ENCODE data around the gene RTTN. TPM values are rescaled to one million over a fixed set of nuclear protein-coding genes. Genes with fewer than 3 reads are reported as not detected.

Gene RTTN
- total and polyA plus RNA-seq, 2 of the 4 experiments (the other 2 are of a cell fraction) = 5.8 to 19.9 TPM

DNA sequence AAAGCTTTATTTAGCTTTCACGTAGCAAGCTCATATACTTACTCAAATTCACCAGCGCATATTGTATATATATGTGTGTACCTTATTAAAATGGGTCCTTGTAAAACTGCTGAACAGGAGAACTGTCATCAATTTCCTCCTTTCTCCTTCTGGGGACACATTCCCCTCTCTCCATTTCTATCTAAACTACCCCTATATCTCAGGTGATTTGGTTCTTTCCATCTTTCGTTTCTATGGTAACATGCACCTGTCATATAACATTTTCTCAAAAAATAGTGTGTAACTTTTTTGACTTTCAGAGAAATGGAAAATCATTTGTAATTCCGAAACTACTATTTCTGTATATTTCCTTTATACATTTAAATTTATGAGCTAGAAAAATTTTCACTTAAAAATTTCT, 174.3 kb downstream of the RTTN start:
- TF ChIP-seq SMC3 (IDR thresholded peaks at IDR 0.05; ENCODE audit: low read depth, low read length) = no peak
- no peak for TF ChIP-seq RFX5 (IDR thresholded peaks at IDR 0.05; ENCODE audit: low read depth, low read length)
- TF ChIP-seq MAZ (IDR thresholded peaks at IDR 0.05; ENCODE audit: borderline replicate concordance, low read depth, low read length) = no peak
- TF ChIP-seq, protein P1, sequence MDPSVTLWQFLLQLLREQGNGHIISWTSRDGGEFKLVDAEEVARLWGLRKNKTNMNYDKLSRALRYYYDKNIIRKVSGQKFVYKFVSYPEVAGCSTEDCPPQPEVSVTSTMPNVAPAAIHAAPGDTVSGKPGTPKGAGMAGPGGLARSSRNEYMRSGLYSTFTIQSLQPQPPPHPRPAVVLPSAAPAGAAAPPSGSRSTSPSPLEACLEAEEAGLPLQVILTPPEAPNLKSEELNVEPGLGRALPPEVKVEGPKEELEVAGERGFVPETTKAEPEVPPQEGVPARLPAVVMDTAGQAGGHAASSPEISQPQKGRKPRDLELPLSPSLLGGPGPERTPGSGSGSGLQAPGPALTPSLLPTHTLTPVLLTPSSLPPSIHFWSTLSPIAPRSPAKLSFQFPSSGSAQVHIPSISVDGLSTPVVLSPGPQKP (IDR thresholded peaks at IDR 0.05; ENCODE audit: borderline replicate concordance, low read depth, low read length) = no peak
- TF ChIP-seq, protein P2, sequence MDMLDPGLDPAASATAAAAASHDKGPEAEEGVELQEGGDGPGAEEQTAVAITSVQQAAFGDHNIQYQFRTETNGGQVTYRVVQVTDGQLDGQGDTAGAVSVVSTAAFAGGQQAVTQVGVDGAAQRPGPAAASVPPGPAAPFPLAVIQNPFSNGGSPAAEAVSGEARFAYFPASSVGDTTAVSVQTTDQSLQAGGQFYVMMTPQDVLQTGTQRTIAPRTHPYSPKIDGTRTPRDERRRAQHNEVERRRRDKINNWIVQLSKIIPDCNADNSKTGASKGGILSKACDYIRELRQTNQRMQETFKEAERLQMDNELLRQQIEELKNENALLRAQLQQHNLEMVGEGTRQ (IDR thresholded peaks at IDR 0.05; ENCODE audit: low read depth, low read length) = no peak
- TF ChIP-seq, protein P3, sequence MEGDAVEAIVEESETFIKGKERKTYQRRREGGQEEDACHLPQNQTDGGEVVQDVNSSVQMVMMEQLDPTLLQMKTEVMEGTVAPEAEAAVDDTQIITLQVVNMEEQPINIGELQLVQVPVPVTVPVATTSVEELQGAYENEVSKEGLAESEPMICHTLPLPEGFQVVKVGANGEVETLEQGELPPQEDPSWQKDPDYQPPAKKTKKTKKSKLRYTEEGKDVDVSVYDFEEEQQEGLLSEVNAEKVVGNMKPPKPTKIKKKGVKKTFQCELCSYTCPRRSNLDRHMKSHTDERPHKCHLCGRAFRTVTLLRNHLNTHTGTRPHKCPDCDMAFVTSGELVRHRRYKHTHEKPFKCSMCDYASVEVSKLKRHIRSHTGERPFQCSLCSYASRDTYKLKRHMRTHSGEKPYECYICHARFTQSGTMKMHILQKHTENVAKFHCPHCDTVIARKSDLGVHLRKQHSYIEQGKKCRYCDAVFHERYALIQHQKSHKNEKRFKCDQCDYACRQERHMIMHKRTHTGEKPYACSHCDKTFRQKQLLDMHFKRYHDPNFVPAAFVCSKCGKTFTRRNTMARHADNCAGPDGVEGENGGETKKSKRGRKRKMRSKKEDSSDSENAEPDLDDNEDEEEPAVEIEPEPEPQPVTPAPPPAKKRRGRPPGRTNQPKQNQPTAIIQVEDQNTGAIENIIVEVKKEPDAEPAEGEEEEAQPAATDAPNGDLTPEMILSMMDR (conservative IDR thresholded peaks at IDR 0.05; ENCODE audit: low read depth, low read length) = no peak
- no peak for TF ChIP-seq RCOR1 (IDR thresholded peaks at IDR 0.05; ENCODE audit: insufficient replicate concordance, low read length)
- TF ChIP-seq RAD21 (IDR thresholded peaks at IDR 0.05; ENCODE audit: low read length) = no peak
- TF ChIP-seq FOS (IDR thresholded peaks at IDR 0.05; ENCODE audit: low read depth, low read length) = no peak
- no peak for TF ChIP-seq NFE2L2 (IDR thresholded peaks at IDR 0.05; ENCODE audit: low read depth, low read length)
- TF ChIP-seq MAFK (IDR thresholded peaks at IDR 0.05; ENCODE audit: low read depth, low read length) = no peak
- TF ChIP-seq POLR2A (IDR thresholded peaks at IDR 0.05; ENCODE audit: low read depth, low read length) = no peak
- no TSS peak for BruUV-seq (replicated peaks)
- intact Hi-C loops (cut with micrococcal nuclease) = no loop called here

More for the DNA sequence above, 174.3 kb downstream of the RTTN start:
- H3K56ac ChIP-seq (ENCODE audit: extremely low read depth, insufficient read depth, low read length) = no peak overlapping the region
- no peaks in the 10 kb centered on the region for H4K20me1 ChIP-seq (ENCODE audit: insufficient read depth, low read length)
- H3K27me3 ChIP-seq (ENCODE audit: control insufficient read depth, insufficient read depth, low read length) = no peaks in the 10 kb centered on the region
- no peak overlapping the region for H4K8ac ChIP-seq (ENCODE audit: low read depth in 2 of 2, low read length in 2 of 2)
- no peaks in the 10 kb centered on the region for H3K9me1 ChIP-seq (ENCODE audit: insufficient read depth, low read length)
- no peak overlapping the region for H2AFZ ChIP-seq (replicated peaks; ENCODE audit: low read length, poor library complexity)
- ATAC-seq (ENCODE audit: low read depth) = no peak
- H3K4me2 ChIP-seq (ENCODE audit: low read depth, low read length) = no peak overlapping the region
- H2BK20ac ChIP-seq (ENCODE audit: low read depth, low read length) = no peak overlapping the region
- H2BK5ac ChIP-seq (ENCODE audit: low read depth, low read length, poor library complexity, severe bottlenecking) = no peak overlapping the region
- no peak overlapping the region for H2AK9ac ChIP-seq (replicated peaks; ENCODE audit: low read depth, low read length, poor library complexity)
- no peak overlapping the region for H2BK15ac ChIP-seq (ENCODE audit: low read depth, low read length)
- no peak overlapping the region for H3K4me3 ChIP-seq (ENCODE audit: insufficient read depth, low read depth, low read length)
- no peak overlapping the region for H4K91ac ChIP-seq (ENCODE audit: insufficient read depth, low read depth, low read length)
- no peak overlapping the region for H3K14ac ChIP-seq (replicated peaks; ENCODE audit: low read depth, low read length)
- no peaks in the 10 kb centered on the region for H3K79me1 ChIP-seq (ENCODE audit: low read depth in 1 of 2, low read length in 2 of 2)
- H3K27ac ChIP-seq (ENCODE audit: insufficient read depth, low read length) = no peak overlapping the region
- POLR2A ChIA-PET (ENCODE audit: unreplicated experiment) = no interaction called here
- no peak overlapping the region for H3K9ac ChIP-seq (ENCODE audit: low read depth, low read length)
- in situ Hi-C loops (cut with MboI; ENCODE audit: low sequenced_read_pairs) = no loop called here
- dilution Hi-C loops (cut with HindIII; ENCODE audit: low sequenced_read_pairs, unreplicated experiment) = no loop called here
- no peak overlapping the region for H3K18ac ChIP-seq (ENCODE audit: low read depth, low read length)
- H3K9me3 ChIP-seq (ENCODE audit: control insufficient read depth, insufficient read depth, low read length) = no peaks in the 10 kb centered on the region
- no peak overlapping the region for H4K5ac ChIP-seq (ENCODE audit: low read depth, low read length)
- H2AK5ac ChIP-seq (ENCODE audit: low read depth, low read length) = no peak overlapping the region
- DNase-seq = no peak
- CTCF ChIA-PET = no interaction called here
- no CpG with 5 or more reads among the region's 4 CpGs for WGBS, 2 experiments (ENCODE audit: extremely low coverage in 2 of 2, insufficient read length in 1 of 2)
- H3K23ac ChIP-seq (ENCODE audit: low read depth, low read length) = no peak overlapping the region
- no peaks in the 10 kb centered on the region for H3K4me1 ChIP-seq (ENCODE audit: control insufficient read depth, insufficient read depth, low read length)
- H2BK120ac ChIP-seq (ENCODE audit: low read depth, low read length) = no peak overlapping the region
- no peak overlapping the region for H3K4ac ChIP-seq (ENCODE audit: low read depth, low read length)
- no peaks in the 10 kb centered on the region; the same call in 1 of the 2 replicates for H3K36me3 ChIP-seq (ENCODE audit: control insufficient read depth, insufficient read depth, low read length)
